VCaP (cell line): Measurements from ENCODE around the gene C6orf62.
A peak's percentile ranks its signal among the peaks of the same experiment; 100 is the strongest.

Experiments
- H3K27ac ChIP-seq: fragments of 450-650 bp; 2 replicates; pipeline ENCODE4 v1.5.1; 2017
- CTCF ChIP-seq: fragments of 450-650 bp; conservative IDR thresholded peaks from 2 replicates; pipeline ENCODE4 v1.5.1; 2017; ENCODE audit warnings: mild to moderate bottlenecking, moderate library complexity

C6orf62 gene

DNA sequence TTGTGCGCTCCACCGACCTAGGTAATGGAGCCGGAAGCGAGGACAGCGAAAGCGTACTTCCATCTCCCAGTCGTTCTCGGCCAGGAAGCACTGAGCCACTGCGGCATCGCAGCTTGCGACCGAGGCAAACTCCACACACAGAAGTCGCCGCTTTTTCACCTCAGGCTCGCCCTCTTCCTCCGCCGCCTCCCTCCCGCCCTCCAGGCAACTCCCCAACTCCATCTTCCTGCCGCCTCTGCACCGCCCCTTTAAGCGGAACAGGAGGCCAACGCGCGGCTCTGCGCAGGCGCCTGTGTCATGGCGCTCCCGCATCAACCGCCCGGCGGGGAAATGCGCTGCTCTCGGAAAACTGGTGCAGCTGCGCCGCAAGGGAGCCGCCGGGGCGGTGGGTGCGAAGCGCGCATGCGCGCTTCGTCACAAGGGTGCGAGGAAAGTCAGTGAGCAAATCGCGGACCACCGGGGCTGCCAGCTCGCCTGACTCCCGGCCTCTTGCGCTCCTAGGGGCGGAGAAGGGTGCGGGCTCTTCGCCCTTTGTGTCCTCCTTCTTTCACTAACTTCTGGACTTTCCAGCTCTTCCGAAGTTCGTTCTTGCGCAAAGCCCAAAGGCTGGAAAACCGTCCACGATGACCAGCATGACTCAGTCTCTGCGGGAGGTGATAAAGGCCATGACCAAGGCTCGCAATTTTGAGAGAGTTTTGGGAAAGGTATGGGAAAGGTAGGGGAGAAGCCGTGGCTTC lies 52.1 kb downstream of the C6orf62 start, which contains the start of the genes ACOT13 and TDP2:
Gene ACOT13 (plus strand): TSS at position 437 of the 737 bp plus-strand sequence. CDS start 187 bp downstream, at position 624.
Gene TDP2 (minus strand): TSS at position 259 of the 737 bp plus-strand sequence. CDS start 37 bp downstream, at position 222.
- peak within 1 kb of the TSS; percentile 98 for H3K27ac ChIP-seq
- TF ChIP-seq CTCF = peak; percentile 74

DNA sequence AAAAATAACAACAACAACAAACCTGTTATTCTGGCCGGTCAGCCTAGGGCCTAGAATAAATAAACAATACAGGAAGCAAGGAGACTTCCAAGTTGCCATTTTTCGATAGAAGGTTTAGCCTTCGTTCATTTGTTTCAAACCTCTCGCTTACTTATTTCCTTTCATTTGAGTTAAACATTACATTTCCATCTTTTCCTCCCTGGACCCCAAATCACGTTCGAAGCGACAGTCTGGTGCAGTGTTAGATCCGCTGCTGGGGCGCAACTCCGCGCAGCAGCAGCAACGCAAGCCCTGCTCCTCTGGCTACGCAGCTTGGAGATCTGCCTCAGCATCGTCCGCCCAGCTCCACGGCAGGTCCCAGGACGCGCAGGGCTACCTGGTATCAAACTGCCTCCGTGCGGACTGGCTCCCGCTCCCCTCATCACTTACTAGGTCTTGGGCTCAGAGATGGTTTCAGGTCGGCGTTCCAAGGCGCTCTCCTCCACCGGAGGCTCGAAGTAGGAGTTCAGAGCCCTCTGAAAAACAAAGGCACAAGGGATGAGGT lies 52.8 kb downstream of the C6orf62 start:
- TF ChIP-seq CTCF = no peak
- H3K27ac ChIP-seq = peak overlapping the region; percentile 98

GRCh38 chr6:24664046-24664987 lies 54.6 kb downstream of the C6orf62 start:
- peak overlapping the region; percentile 98 for H3K27ac ChIP-seq

DNA sequence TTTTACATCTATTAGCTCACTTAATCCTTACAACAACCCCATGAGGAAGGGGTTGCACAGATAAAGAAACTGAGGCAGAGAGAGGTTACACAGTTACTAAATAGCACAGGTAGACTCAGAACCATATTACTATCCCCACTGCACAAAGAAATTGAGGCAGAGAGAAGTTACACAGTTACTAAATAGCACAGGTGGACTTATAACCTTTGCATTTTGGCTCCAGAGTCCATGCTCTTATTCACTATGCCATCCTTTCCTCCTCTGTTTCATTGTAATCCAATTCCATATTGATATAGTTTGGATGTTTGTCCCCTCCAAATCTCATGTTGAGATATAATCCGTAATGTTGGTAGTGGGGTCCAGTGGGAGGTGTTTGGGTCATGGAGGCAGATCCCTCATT lies 55.8 kb downstream of the C6orf62 start:
- no peak for TF ChIP-seq CTCF
- H3K27ac ChIP-seq = peak overlapping the region; percentile 98

More at GRCh38 chr6:24664046-24664987, 54.6 kb downstream of the C6orf62 start:
- TF ChIP-seq CTCF = no peak

DNA sequence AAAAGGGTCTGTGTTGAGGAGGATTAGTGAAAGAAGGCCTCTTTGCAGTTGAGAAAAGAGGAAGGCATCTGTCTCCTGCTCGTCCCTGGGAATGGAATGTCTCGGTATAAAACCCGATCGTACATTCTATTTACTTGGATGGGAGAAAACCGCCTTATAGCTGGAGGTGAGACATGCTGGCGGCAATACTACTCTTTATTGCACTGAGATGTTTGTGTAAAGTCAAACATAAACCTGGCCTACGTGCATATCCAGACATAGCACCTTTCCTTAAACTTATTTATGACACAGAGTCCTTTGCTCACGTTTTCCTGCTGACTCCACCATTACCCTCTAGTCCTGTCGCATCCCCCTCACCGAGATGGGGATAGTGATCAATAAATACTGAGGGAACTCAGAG lies 56.7 kb downstream of the C6orf62 start:
- H3K27ac ChIP-seq = peak overlapping the region; percentile 98
- TF ChIP-seq CTCF = no peak

DNA sequence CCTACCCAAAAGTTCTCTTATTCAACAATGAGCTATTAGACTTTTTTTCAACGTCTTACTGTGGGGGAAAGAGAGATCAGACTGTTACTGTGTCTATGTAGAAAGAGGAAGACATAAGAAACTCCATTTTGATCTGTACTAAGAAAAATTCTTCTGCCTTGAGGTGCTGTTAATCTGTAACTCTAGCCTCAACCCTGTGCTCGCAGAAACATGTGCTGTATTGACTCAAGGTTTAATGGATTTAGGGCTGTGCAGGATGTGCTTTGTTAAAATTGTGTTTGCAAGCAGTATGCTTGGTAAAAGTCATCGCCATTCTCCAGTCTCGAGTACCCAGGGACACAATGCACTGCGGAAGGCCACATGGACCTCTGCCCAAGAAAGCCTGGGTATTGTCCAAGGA lies 57.2 kb downstream of the C6orf62 start:
- peak overlapping the region; percentile 98 for H3K27ac ChIP-seq

- H3K27ac ChIP-seq = peak overlapping the region; percentile 98
- TF ChIP-seq CTCF = no peak
These were observed 58.8 kb downstream of the C6orf62 start for GRCh38 chr6:24660105-24660504.
